ENCODE data around the gene NEK1. TPM values are rescaled to one million over a fixed set of nuclear protein-coding genes. Genes with fewer than 3 reads are reported as not detected.

Gene NEK1
- total RNA-seq, 1 donor from 2014 or later: 14.7 TPM

GRCh38 chr4:169385376-169385775, 227.0 kb downstream of the NEK1 start:
- H3K36me3 ChIP-seq: no peaks in the 10 kb centered on the region

DNA sequence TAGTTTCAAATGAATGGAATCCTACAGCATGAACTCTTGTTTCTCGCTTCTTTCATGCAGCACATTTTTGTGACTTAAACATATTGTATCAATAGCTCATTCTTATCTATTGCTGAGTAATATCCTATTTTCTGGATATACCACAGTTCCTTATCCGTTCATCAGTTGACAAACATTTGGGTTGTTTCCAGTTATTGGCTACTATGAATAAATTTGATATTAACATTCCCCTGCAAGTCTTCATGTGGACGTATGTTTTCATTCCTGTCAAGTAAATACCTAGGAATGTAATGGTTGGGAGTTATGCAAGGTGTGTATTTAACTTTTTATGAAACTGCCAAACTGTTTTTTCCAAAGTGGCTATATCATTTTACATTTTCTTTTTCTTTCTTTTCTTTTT, 227.6 kb downstream of the NEK1 start:
- H3K4me3 ChIP-seq: no peak overlapping the region
- no peak for DNase-seq (ENCODE audit: extremely low spot score in 2 of 2)
- H3K9me3 ChIP-seq: no peaks in the 10 kb centered on the region
- H3K27ac ChIP-seq: no peak overlapping the region
- H3K4me1 ChIP-seq: no peaks in the 10 kb centered on the region
- no peaks in the 10 kb centered on the region for H3K27me3 ChIP-seq
- no peaks in the 10 kb centered on the region for H3K36me3 ChIP-seq
- intact Hi-C loops (cut with DNase I): no loop called here
- TF ChIP-seq POLR2AphosphoS5 (IDR thresholded peaks at IDR 0.05; ENCODE audit: insufficient read depth in 1 of 2, low read depth in 1 of 2): no peak
- TF ChIP-seq, protein P1, sequence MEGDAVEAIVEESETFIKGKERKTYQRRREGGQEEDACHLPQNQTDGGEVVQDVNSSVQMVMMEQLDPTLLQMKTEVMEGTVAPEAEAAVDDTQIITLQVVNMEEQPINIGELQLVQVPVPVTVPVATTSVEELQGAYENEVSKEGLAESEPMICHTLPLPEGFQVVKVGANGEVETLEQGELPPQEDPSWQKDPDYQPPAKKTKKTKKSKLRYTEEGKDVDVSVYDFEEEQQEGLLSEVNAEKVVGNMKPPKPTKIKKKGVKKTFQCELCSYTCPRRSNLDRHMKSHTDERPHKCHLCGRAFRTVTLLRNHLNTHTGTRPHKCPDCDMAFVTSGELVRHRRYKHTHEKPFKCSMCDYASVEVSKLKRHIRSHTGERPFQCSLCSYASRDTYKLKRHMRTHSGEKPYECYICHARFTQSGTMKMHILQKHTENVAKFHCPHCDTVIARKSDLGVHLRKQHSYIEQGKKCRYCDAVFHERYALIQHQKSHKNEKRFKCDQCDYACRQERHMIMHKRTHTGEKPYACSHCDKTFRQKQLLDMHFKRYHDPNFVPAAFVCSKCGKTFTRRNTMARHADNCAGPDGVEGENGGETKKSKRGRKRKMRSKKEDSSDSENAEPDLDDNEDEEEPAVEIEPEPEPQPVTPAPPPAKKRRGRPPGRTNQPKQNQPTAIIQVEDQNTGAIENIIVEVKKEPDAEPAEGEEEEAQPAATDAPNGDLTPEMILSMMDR (IDR thresholded peaks at IDR 0.05): no peak
- TF ChIP-seq POLR2A (IDR thresholded peaks at IDR 0.05): no peak

More at GRCh38 chr4:169385376-169385775, 227.0 kb downstream of the NEK1 start:
- no peak overlapping the region for H3K27ac ChIP-seq
- intact Hi-C loops (cut with DNase I): no loop called here
- DNase-seq (ENCODE audit: extremely low spot score in 2 of 2): no peak
- no peaks in the 10 kb centered on the region for H3K9me3 ChIP-seq
- H3K27me3 ChIP-seq: no peaks in the 10 kb centered on the region
- TF ChIP-seq, protein P1 (IDR thresholded peaks at IDR 0.05): no peak
- TF ChIP-seq POLR2A (IDR thresholded peaks at IDR 0.05) (no peak), POLR2AphosphoS5 (IDR thresholded peaks at IDR 0.05; ENCODE audit: insufficient read depth in 1 of 2, low read depth in 1 of 2) (no peak)
- no peaks in the 10 kb centered on the region for H3K4me1 ChIP-seq
- H3K4me3 ChIP-seq: no peak overlapping the region

GRCh38 chr4:169383724-169384123, 228.7 kb downstream of the NEK1 start:
- Histone ChIP-seq H3K27ac (no peak overlapping the region), H3K27me3 (no peaks in the 10 kb centered on the region), H3K4me3 (no peak overlapping the region), H3K9me3 (no peaks in the 10 kb centered on the region), H3K36me3 (no peaks in the 10 kb centered on the region), H3K4me1 (no peaks in the 10 kb centered on the region)
- TF ChIP-seq POLR2AphosphoS5 (IDR thresholded peaks at IDR 0.05; ENCODE audit: insufficient read depth in 1 of 2, low read depth in 1 of 2): no peak
- TF ChIP-seq POLR2A (IDR thresholded peaks at IDR 0.05): no peak
- TF ChIP-seq, protein P1 (IDR thresholded peaks at IDR 0.05): no peak
- intact Hi-C loops (cut with DNase I): no loop called here
- DNase-seq (ENCODE audit: extremely low spot score in 2 of 2): no peak

- H3K4me3 ChIP-seq: no peak overlapping the region
- H3K27ac ChIP-seq: no peak overlapping the region
- intact Hi-C loops (cut with DNase I): no loop called here
- H3K9me3 ChIP-seq: peaks cover 13% of the 10 kb centered on the region
- no peaks in the 10 kb centered on the region for H3K36me3 ChIP-seq
- no peak for DNase-seq (ENCODE audit: extremely low spot score in 2 of 2)
- H3K4me1 ChIP-seq: no peaks in the 10 kb centered on the region
- no peaks in the 10 kb centered on the region for H3K27me3 ChIP-seq
- TF ChIP-seq, protein P1 (IDR thresholded peaks at IDR 0.05): no peak
- TF ChIP-seq POLR2AphosphoS5 (IDR thresholded peaks at IDR 0.05; ENCODE audit: insufficient read depth in 1 of 2, low read depth in 1 of 2): no peak
- no peak for TF ChIP-seq POLR2A (IDR thresholded peaks at IDR 0.05)
Measured at GRCh38 chr4:169379688-169380087, 232.7 kb downstream of the NEK1 start.

DNA sequence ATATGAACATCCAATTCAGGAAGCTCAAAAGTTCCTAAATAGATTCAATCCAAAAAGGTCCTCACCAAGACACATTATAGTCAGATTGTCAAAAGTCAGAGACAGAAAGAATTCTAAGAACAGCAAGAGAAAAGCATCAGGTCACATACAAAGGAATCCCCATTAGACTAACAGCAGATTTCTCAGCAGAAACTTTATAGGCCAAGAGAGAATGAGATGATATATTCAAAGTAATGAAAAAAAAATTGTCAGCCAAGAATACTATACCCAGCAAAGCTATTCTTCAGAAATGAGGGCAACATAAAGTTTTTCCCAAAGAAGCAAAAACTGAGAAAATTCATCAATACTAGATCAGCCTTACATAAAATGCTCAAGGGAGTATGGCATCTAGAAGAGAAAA, 235.0 kb downstream of the NEK1 start:
- H3K36me3 ChIP-seq: no peaks in the 10 kb centered on the region
- no peaks in the 10 kb centered on the region for H3K4me1 ChIP-seq
- no peak overlapping the region for H3K4me3 ChIP-seq
- no peak overlapping the region for H3K27ac ChIP-seq
- no peak for DNase-seq (ENCODE audit: extremely low spot score in 2 of 2)
- peaks cover 13% of the 10 kb centered on the region for H3K9me3 ChIP-seq
- no peaks in the 10 kb centered on the region for H3K27me3 ChIP-seq
- TF ChIP-seq, protein P1 (IDR thresholded peaks at IDR 0.05): no peak
- intact Hi-C loops (cut with DNase I): no loop called here
